SH-SY5Y (cell line): Measurements from ENCODE around the gene DMD.

Experiments
- GATA2 ChIP-seq: IDR thresholded peaks from 2 replicates; pipeline ENCODE4 v1.6.1; 2011; ENCODE audit warnings: mild to moderate bottlenecking, low read depth, low read length
- GATA3 ChIP-seq: IDR thresholded peaks from 2 replicates; pipeline ENCODE4 v1.6.1; 2011; ENCODE audit warnings: low read depth, mild to moderate bottlenecking, low read length, moderate library complexity

GRCh38 chrX:33133320-33133719 lies 78.0 kb downstream of the DMD start:
- TF ChIP-seq GATA2 (no peak), GATA3 (no peak)
